ENCODE data around the gene OSBPL7.

DNA sequence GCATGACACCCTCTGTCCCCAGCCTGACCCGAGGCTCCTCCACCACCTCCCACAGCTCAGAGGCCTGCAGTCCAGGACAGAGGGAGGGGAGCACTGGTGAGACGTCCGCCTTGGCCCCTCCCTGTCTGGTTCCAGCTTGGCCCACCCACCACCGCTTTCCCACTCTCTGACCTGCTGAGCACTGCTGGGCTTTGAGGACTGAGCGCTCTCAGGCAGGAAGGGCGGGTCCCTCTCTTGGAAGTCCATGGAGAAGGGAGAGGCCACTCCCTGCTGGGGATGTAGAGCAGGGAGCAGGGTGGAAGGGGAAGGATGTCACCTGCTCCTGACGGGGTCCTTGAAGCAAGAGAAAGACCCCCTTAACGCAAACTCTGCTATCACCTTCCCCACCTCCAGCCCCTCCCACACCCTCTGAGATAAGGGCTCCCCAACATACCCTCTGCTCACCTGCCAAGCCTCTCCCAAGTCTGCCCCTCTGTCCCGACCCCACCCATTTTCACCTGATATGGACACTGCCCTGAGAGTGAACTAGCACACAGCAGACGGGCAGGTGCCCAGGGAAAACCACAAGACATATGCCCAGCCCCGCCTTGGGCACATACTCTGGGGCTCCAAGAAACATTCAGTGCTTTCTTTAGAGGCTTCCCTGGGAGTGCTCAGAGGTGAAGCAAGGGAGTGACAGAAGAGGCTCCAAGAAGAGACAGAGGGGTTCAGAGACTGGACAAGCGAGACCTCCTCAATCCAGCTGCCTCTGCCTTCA, 1.4 kb downstream of the OSBPL7 start:
- TF ChIP-seq, protein P1, sequence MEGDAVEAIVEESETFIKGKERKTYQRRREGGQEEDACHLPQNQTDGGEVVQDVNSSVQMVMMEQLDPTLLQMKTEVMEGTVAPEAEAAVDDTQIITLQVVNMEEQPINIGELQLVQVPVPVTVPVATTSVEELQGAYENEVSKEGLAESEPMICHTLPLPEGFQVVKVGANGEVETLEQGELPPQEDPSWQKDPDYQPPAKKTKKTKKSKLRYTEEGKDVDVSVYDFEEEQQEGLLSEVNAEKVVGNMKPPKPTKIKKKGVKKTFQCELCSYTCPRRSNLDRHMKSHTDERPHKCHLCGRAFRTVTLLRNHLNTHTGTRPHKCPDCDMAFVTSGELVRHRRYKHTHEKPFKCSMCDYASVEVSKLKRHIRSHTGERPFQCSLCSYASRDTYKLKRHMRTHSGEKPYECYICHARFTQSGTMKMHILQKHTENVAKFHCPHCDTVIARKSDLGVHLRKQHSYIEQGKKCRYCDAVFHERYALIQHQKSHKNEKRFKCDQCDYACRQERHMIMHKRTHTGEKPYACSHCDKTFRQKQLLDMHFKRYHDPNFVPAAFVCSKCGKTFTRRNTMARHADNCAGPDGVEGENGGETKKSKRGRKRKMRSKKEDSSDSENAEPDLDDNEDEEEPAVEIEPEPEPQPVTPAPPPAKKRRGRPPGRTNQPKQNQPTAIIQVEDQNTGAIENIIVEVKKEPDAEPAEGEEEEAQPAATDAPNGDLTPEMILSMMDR (IDR thresholded peaks at IDR 0.05) = no peak
- no peak for TF ChIP-seq POLR2A (IDR thresholded peaks at IDR 0.05)

Measured in sigmoid colon (tissue), 3 donors.